ENCODE data around the gene AP1M2.
"Not testable (repeated sequence)": the region's sequence is repeated elsewhere in the genome, so short reads cannot be mapped to it uniquely, and the experiment has no call there.

AP1M2 gene

DNA sequence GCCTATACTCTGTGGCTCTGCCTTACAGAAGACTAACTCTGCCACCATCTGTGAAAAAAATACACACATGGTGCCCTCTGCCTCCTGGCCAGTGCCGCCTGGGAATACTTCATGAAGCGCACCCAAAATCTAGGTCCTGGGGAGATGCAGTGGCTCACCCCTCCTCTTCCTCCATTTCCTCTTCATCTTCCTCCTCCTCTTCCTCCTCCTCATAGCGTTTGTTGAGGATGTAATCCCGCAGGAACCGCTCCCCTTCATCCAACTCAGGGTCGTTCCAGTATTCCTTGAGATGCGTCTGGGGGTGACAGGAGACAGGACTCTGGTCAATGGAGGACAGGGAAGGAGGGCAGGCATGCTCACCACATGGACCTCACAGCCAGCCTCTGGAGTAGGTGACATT lies 27.0 kb downstream of the AP1M2 start:
- DNase-seq, result no peak

DNA sequence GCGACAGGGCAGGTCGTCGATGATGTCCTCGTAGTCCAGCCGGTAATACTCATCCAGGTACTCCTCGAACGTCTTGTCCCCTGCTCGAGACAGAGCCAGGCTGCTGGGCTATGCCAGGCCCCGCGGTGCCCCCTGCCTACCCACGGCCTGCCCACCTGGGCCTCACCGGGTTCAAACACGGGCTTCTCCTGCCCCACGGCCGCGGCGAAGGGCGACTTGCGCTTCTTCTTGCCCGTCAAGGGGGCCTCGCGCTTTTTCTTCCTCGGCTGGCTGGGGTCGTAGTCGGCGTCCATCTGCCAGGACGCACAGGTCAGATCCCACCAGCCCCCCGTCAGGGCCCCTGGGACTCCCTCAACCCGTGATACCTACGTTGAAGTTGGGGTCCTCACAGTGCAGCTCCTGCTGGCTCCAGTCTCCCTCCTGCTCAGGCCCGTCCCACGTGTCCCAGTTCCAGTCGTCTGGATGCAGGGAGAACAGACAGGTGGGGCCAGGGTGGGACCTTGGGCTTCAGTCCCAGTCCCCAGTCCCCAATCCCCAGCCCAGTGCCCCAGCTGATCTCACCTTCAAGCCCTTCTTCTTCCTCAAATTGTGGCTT lies 29.4 kb downstream of the AP1M2 start:
- no peak for DNase-seq

DNA sequence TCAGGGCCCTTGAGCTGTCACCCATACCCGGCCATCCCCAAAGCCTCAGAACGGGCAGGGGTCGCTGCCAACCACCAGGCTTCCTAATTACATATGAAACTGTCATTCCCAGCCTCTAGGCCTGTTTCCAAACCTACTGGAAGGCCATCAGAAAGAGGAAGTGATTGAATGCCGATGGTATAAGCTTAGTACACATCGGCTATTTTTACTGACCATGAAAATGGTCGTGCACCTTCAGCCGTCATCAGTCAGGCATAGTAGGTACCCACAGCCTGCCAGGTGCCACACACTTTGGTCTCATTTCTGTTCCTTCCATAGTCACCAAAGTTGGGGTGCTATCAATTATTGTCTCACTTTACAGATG lies 31.5 kb downstream of the AP1M2 start:
- DNase-seq, result no peak

DNA sequence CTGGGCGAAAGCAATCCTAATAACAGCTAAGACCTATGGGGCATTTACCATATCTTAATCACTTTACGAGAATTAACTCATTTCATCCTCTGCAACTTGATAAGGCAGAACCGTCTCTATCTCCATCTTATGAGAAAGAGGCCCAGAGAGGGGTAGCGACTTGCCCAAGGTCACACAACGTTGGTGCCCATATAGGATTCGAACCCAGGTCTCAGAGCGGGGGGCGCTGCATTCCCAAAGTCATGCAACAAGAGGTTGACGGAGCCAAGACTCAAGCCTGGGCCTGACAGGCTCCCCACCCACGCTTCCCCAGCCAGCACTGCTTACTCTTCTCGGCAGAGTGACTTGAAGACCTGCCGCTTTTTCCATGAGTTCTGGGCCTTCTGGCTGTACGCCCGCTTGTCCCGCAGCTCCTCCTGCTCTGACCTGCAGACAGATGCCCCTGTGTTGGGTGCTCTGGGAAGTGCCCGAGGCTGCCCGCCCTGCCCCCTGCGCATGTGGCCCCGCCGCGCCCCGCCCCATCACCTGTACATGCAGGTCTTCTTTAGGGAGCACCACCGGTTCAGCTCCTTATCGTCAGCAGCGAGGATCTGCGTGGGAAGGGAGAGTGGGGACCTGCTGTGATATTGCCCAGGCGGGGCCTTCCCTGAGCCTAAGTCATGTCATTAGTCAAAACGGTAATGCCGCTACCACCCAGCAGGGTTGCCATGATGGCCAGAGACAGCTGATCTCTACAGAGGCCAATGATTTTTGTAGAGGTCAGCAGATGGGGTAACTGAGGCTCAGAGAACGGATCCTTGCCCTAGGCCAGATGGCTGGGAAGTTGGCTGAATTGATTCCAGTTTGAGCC lies 32.1 kb downstream of the AP1M2 start:
- DNase-seq, result no peak

DNA sequence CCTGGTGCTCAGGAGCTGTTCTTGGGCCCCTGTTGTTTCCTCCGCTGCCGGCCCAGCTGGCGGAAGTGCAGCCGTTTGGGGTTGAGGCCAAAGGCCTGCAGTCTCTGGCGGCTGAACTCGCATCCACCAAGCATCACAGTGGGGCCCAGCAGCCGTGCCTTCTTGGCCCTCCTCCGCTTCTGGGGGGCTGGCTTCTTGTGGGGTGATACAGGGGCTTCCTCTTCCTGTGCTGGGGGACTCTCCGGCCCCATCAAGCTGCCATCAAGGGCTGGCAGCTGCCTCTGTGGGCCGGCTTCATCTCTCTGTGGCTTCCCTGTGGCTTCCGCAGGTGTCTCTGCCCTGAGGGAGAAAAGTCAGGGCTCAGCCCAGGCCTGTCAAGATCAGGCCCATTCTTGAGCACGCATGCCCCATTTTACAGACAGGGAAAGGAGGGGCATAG lies 33.1 kb downstream of the AP1M2 start:
- DNase-seq, result no peak

DNA sequence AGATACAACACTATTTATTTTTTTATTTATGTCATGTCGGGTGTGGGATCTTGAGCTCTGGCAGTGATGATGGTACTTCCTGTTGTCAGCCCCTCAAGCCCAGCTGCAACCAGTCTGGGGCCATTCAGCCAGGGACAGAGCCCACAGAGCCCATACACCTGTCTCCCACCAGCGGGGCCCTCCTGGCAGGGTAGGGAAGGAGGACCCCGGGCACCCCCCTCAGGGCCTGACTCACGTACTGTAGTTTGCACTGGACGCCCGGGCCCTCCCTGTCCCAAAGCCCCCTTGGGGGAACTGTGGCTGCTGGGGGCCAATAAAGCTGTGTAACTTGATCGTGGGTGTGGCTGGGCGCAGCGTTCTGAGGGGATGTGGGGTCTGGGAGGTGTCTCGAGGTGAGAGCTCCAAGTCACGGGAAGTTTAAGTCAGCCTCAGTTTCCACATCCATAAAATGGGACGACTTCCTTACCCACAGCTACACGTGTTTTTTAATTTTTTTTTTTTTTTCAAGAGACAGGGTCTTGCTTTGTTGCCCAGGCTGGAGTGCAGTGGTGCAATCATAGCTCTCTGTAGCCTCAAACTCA lies 33.9 kb downstream of the AP1M2 start:
- no peak for DNase-seq

DNA sequence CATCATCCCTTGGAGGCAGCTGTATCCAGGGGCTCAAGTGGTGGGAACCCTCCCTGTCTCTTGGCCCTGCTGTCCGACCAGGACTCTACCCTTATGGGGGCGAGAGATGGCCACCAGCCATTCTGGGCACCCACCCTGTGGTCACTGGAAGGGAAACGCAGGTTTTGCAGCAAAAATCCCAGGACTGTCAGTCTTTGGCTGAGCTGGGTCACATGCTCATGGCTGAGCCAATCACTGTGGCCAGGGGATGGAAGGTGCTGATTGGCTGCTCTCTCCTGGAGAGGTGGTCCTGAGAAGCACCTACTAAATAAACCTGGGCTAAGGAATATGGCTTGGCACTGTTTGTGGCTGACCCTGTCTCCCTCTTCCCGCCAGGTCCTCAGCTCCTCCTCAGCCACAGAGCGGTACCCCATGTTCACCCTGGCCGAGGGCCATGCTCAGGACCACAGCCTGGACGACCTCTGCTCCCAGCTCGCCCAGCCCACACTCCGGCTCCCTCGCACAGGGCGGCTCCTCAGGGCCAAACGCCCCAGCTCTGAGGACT lies 34.5 kb downstream of the AP1M2 start:
- peak; percentile 77 for DNase-seq

DNA sequence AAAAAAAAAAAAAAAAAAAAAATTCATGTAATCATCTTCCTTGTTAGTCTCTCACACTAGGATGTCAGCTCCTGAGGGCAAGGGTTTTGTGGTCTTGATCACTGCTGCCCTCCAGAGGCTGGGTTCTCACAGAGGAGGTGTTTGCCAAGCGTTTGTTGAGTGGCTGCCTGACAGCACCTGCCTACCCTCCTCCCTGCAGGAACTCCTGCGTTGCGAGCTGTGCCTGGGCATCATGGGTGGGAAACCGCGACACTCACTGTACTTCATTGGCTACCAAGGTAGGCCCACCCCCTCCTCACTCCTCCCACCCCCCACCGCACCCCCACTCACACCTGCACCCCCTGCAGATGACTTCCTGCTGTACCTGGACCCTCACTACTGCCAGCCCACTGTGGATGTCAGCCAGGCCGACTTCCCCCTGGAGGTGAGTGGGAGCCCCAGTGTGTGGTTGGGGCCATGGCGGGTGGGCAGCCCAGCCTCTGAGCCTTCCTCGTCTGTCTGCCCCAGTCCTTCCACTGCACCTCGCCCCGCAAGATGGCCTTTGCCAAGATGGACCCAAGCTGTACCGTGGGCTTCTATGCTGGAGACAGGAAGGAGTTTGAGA lies 35.3 kb downstream of the AP1M2 start:
- DNase-seq, result peak; percentile 94

DNA sequence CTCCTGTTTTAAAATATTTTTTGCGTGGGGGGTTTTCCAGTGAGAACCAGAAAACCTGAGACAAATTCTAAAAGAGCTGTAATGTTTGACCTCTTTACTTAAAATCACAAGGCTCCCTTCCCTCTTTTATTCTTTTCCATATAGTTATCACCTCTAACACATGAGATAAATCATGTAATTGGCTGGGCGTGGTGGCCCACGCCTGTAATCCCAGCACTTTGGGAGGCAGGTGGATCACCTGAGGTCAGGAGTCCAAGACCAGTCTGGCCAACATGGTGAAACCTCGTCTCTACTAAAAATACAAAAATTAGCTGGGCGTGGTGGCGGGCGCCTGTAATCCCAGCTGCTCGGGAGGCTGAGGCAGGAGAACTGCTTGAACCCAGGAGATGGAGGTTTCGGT lies 36.1 kb downstream of the AP1M2 start:
- DNase-seq, result not testable (repeated sequence)

DNA sequence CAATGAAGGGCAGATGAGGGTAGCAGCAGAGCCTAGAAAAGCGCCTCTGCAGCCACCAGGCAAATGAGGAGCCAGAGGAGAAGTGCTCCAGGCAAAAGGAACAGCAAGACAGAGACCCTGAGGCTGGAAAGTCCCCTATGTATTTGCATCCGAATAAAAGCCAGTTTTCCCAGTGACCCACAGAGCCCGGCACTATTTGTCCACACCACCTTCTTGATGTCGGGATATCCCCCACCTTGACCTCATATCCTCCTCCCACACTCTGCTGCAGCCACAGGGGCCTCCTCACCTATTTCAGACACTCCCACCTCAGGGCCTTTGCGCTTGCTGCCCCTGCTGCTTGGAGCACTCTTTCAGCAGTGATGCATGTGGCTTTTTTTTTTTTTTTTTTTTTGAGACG lies 36.8 kb downstream of the AP1M2 start:
- no peak for DNase-seq

DNA sequence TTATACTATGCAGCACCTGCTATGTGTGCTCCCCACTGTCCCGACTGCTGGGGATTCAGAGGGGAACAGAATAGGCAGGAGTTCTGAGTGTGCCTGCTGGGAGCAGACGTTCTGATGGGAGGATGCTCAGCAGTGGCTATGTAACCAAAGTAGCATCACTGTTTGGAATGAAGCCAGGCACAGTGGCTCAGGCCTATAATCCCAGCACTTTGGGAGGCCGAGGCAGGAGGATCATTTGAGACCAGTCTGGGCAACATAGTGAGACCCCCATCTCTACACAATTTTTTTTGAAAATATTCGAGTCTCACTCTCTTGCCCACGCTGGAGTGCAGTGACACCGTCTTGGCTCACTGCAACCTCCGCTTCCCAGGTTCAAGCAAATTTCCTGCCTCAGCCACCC lies 37.4 kb downstream of the AP1M2 start:
- no peak for DNase-seq

DNA sequence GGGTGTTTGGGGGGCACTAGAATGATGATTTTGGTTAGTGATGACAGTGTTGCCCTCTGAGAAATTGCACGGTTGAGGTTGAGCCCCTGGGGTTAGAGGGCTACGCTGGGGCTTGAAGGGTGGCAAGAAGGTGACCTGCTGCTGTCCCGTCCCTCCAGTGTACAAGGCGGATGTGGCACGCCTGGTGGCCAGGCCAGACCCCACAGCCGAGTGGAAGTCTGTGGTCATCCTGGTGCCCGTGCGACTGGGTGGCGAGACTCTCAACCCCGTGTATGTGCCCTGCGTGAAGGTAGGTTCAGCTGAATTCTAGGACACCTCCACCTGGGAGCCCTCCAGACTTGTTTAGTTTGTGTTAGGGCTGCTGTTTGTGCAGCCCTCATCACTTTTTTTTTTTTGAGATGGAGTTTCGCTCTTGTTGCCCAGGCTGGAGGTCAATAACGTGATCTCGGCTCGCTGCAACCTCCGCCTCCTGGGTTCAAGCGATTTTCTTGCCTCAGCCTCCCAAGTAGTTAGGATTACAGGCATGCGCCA lies 38.3 kb downstream of the AP1M2 start:
- no peak for DNase-seq

DNA sequence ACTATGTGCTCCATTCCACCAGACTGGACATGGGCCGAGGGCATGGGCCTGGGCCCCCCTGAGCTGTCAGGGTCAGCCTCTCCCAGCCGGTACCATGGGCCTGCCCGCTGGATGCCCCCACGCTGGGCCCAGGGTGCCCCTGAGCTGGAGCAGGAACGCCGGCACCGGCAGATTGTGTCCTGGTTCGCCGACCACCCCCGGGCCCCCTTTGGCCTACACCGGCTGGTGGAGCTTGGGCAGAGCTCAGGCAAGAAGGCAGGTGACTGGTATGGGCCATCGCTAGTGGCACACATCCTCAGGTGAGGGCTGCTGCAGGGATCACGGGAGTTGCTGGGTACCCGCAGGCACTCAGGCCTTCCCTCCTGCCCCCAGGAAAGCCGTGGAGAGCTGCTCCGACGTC lies 40.3 kb downstream of the AP1M2 start:
- DNase-seq, result no peak

DNA sequence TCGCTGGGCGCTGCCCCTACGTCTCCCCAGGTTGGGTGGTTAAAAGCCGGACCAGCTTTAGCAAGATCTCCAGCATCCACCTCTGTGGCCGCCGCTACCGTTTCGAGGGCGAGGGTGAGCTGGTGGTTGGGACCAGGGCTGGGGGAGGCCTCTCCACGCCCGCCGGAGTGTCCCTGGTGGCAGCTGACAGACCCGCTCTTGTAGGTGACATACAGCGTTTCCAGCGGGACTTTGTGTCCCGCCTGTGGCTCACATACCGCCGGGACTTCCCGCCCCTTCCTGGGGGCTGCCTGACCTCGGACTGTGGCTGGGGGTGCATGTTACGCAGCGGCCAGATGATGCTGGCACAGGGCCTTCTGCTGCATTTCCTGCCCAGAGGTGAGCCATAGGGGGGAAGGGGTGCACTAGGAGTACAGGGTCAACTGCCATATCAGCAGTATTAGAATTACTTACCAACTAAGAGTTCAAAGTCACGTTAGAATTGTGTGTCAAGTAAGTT lies 42.3 kb downstream of the AP1M2 start:
- no peak for DNase-seq

DNA sequence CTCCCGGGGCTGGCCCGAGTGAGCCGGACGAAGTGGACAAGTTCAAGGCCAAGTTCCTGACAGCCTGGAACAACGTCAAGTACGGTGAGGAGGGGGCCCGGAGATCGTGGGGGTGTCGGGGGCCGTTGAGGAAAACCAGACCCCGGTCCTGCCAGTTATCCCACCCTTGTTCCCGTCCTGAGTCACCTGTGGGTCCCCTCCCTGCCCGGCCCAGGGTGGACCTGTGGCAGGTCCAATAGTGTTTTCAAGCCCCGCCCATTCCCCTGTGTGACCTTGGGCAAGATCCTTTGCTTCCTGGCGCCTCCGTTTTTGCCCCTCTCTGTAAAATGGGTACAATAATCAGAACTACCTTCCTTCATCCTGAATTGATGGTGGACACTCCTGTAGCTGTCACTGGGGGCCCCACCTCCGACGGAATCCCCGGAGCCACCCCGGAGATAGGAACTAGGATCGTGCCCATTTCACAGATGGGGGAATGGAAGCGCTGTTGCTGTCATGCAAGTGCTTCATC lies 42.8 kb downstream of the AP1M2 start:
- peak; percentile 81 for DNase-seq

DNA sequence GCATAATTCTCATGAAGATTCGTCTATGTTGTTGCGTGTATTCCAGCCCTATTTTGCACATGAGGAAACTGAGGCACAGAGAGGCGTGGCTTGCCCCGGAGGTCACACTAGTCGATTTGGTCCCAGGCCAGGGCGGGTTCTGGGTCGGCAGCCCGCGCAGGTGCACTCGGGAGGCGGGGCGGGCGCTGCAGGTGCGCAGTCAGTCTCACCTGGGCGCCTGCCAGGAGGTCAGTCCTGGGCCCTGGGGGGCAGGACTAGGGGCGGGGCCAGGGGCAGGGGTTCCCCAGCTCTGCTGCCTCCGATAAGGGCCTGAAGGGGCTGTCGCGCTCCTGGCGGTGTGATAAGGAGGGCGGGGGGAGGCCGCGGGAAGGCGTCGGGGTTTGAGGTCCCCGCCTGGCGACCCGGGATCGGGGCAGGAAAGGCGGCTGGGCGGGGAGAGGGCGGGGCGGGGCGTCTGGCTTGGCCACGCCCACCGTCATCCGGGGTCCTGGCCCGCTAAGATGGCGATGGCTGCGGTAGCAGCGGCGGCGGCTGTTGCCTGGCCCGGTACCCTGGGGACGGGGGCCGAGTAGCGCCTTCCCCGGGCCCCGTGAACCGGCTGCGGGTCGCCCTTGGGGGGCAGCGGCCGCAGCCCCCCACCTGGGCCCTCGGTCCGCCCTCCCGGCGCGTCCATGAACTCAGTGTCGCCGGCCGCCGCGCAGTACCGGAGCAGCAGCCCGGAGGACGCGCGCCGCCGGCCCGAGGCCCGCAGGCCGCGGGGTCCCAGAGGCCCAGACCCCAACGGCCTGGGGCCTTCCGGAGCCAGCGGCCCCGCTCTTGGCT lies 43.5 kb downstream of the AP1M2 start, which contains the start of gene ATG4D:
Gene ATG4D, plus strand, starts transcription at position 485 of the 822 bp plus-strand sequence. Its CDS starts 187 bp downstream, at position 672.
- peak; percentile 100 for DNase-seq

DNA sequence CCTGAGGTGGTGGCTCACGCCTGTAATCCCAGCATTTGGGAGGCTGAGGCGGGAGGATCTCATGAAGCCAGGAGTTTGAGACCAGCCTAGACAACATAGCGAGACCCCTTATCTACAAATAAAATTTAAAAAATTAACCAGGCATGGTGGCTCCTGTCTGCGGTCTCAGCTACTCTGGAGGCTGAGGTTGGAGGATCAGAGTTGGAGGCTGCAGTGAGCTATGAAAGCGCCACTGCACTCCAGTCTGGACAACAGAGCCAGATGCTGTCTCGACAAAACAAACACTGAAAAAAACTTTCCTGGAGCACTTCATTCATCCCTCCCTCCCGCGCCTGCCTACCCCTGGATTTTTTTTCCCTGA lies 44.1 kb downstream of the AP1M2 start:
- DNase-seq, result no peak

DNA sequence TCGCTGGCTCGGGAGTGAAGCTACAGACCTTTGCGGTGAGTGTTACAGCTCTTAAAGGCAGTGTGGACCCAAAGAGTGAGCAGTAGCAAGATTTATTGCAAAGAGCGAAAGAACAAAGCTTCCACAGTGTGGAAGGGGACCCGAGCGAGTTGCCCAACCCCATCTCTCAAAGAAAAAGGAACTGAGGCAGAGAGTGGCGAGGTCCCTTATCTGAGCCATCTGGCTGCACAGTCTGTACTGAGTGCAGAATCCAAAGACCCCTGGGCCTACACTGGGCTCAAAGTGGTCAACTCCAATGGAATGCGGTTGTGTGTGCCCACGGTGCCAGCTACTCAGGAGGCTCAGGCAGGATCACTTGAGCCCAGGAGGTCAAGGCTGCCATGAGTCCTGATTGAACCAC lies 48.1 kb downstream of the AP1M2 start:
- DNase-seq, result not testable (repeated sequence)

DNA sequence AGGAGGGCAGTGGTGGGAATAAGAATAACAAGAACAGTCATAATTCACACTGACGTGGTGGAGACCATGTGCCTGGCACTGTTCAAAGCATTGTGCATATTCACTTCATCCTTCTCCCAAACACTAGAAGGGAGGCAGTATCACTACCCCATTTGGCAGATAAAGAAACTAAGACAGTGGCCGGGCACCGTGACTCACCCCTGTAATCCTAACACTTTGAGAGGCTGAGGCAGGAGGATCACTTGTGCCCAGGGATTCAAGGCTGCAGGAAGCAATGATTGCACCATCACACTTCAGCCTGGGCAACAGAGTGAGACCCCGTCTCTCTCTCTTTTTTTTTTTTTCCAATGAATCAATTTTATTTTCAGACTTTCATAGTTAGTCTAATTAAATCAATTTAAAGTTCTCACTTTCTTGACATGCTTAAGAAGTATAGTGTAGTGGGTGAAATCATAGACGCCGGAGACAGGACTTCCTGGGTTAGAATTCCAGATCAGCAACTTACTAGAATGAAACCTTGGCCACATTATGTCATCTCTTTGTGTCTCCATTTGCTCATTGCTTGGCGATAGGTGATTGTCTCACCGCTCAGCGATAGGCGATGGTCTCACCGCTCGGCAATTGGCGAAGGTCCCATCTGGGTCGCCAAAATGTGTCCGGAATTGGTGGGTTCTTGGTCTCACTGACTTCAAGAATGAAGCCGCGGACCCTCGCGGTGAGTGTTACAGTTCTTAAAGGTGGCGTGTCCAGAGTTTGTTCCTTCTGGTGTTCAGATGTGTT lies 48.7 kb downstream of the AP1M2 start:
- peak; percentile 49 for DNase-seq

DNA sequence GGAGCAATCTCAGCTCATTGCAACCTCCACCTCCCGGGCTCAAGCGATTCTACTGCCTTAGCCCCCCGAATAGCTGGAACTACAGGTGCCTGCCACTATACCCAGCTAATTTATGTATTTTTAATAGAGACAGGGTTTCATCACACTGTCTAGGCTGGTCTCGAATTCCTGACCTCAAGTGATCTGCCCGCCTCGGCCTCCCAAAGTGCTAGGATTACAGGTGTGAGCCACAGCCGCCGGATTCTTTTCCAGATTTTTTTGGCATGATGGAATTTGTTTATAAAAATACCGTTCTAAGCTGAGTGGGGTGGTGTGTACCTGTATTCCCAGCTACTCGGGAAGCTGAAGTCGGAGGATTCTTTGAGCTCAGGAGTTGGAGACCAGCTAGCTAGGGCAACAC lies 49.4 kb downstream of the AP1M2 start:
- no peak for DNase-seq

DNA sequence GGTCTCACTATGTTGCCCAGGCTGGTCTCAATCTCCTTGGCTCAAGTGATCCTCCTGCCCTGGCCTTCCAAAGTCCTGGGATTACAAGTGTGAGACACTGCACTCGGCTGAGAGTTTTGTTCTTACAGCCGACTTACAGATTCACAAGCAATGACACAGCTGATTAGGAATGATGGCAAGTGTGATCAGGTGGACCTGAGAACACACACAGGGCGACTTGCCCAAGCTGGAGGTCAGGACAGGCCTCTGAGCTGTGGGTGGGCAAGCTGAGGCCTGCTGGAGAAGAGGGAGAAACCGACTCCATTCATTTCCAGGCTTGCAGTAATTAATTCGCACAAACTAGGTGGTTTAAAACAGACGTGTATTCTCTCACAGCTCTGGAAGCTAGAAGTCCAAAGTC lies 51.5 kb downstream of the AP1M2 start:
- no peak for DNase-seq

Measured in OCI-M1 (cell line).